HEK293 (cell line): Measurements from ENCODE around the gene TMEM250.

Source experiments
- BCL11B ChIP-seq: fragments of 450-650 bp; formaldehyde crosslinking; IDR thresholded peaks from 2 replicates; pipeline ENCODE4 v1.5.1; 2016; ENCODE audit warnings: low read depth, missing biosample characterization, missing genetic modification characterization
- GLIS2 ChIP-seq: fragments of 450-650 bp; formaldehyde crosslinking; IDR thresholded peaks from 2 replicates; pipeline ENCODE4 v1.5.1; 2016; ENCODE audit warnings: missing biosample characterization, missing genetic modification characterization
- MYNN ChIP-seq: fragments of 450-650 bp; formaldehyde crosslinking; IDR thresholded peaks from 2 replicates; pipeline ENCODE4 v1.5.1; 2016; ENCODE audit warnings: missing biosample characterization, missing genetic modification characterization, borderline replicate concordance
- SP3 ChIP-seq: fragments of 450-650 bp; formaldehyde crosslinking; IDR thresholded peaks from 2 replicates; pipeline ENCODE4 v1.5.1; 2016; ENCODE audit warnings: missing biosample characterization, missing genetic modification characterization
- SP7 ChIP-seq: fragments of 450-650 bp; formaldehyde crosslinking; IDR thresholded peaks from 2 replicates; pipeline ENCODE4 v1.5.1; 2016; ENCODE audit warnings: missing biosample characterization, missing genetic modification characterization
- TRIM28 ChIP-seq: IDR thresholded peaks from 2 replicates; pipeline ENCODE4 v1.6.1; 2011; ENCODE audit warnings: low read length, control low read depth, borderline replicate concordance
- ZBTB48 ChIP-seq: fragments of 450-650 bp; formaldehyde crosslinking; IDR thresholded peaks from 2 replicates; pipeline ENCODE4 v1.5.1; 2016; ENCODE audit warnings: missing biosample characterization, missing genetic modification characterization
- ZNF140 ChIP-seq: fragments of 450-650 bp; formaldehyde crosslinking; IDR thresholded peaks from 2 replicates; pipeline ENCODE4 v1.5.1; 2016; ENCODE audit warnings: missing biosample characterization, missing genetic modification characterization
- ZNF174 ChIP-seq: fragments of 450-650 bp; formaldehyde crosslinking; IDR thresholded peaks from 2 replicates; pipeline ENCODE4 v1.5.0; 2017; ENCODE audit warnings: missing biosample characterization, mild to moderate bottlenecking, missing genetic modification characterization
- ZNF214 ChIP-seq: fragments of 450-650 bp; formaldehyde crosslinking; IDR thresholded peaks from 2 replicates; pipeline ENCODE4 v1.5.1; 2017; ENCODE audit warnings: missing biosample characterization, mild to moderate bottlenecking, missing genetic modification characterization, borderline replicate concordance
- ZNF274 ChIP-seq, 2 experiments: fragments of 200-500 bp in 1 of 2; fragments of 450-650 bp in 1 of 2; sonication (Bioruptor generic) in 1 of 2; formaldehyde crosslinking in 1 of 2; IDR thresholded peaks; 2 replicates each; pipeline versions ENCODE4 v1.5.1 to v1.6.1; 2014 to 2016; ENCODE audit warnings: borderline replicate concordance in 1 of 2, inconsistent platforms in 1 of 2, low read length in 1 of 2, missing biosample characterization in 1 of 2, missing genetic modification characterization in 1 of 2
- ZNF449 ChIP-seq: fragments of 450-650 bp; formaldehyde crosslinking; IDR thresholded peaks from 2 replicates; pipeline ENCODE4 v1.5.1; 2017; ENCODE audit warnings: missing biosample characterization, mild to moderate bottlenecking, missing genetic modification characterization, moderate library complexity
- ZNF501 ChIP-seq: fragments of 450-650 bp; formaldehyde crosslinking; IDR thresholded peaks from 2 replicates; pipeline ENCODE4 v1.5.1; 2016; ENCODE audit warnings: missing biosample characterization, missing genetic modification characterization
- ZNF510 ChIP-seq: fragments of 450-650 bp; formaldehyde crosslinking; IDR thresholded peaks from 2 replicates; pipeline ENCODE4 v1.5.1; 2018; ENCODE audit warnings: mild to moderate bottlenecking, missing genetic modification characterization, missing biosample characterization; ENCODE audit not compliant: insufficient replicate concordance
- ZNF521 ChIP-seq: fragments of 450-650 bp; formaldehyde crosslinking; IDR thresholded peaks from 2 replicates; pipeline ENCODE4 v1.5.1; 2017; ENCODE audit warnings: missing biosample characterization, mild to moderate bottlenecking, missing genetic modification characterization
- ZNF529 ChIP-seq: fragments of 450-650 bp; formaldehyde crosslinking; IDR thresholded peaks from 2 replicates; pipeline ENCODE4 v1.5.1; 2017; ENCODE audit warnings: missing genetic modification characterization, missing biosample characterization; ENCODE audit not compliant: insufficient replicate concordance
- ZNF558 ChIP-seq: fragments of 450-650 bp; formaldehyde crosslinking; IDR thresholded peaks from 2 replicates; pipeline ENCODE4 v1.5.1; 2016; ENCODE audit warnings: missing biosample characterization, missing genetic modification characterization
- ZNF623 ChIP-seq: fragments of 450-650 bp; formaldehyde crosslinking; IDR thresholded peaks from 2 replicates; pipeline ENCODE4 v1.5.1; 2016; ENCODE audit warnings: missing biosample characterization, missing genetic modification characterization
- ZNF624 ChIP-seq: fragments of 450-650 bp; formaldehyde crosslinking; IDR thresholded peaks from 2 replicates; pipeline ENCODE4 v1.5.1; 2017; ENCODE audit warnings: missing biosample characterization, missing genetic modification characterization
- ZNF626 ChIP-seq: fragments of 450-650 bp; sonication (Bioruptor Pico); formaldehyde crosslinking; IDR thresholded peaks from 2 replicates; pipeline ENCODE4 v1.5.1; 2018; ENCODE audit warnings: missing biosample characterization, missing genetic modification characterization, inconsistent platforms
- ZNF654 ChIP-seq: fragments of 450-650 bp; formaldehyde crosslinking; IDR thresholded peaks from 2 replicates; pipeline ENCODE4 v1.5.1; 2016; ENCODE audit warnings: low read depth, missing biosample characterization, missing genetic modification characterization
- ZNF660 ChIP-seq: fragments of 450-650 bp; IDR thresholded peaks from 2 replicates; pipeline ENCODE4 v1.5.1; 2018; ENCODE audit warnings: missing biosample characterization, mild to moderate bottlenecking, missing genetic modification characterization
- ZSCAN4 ChIP-seq: fragments of 450-650 bp; formaldehyde crosslinking; IDR thresholded peaks from 2 replicates; pipeline ENCODE4 v1.5.1; 2017; ENCODE audit warnings: missing biosample characterization, missing genetic modification characterization
- TF ChIP-seq, protein P1 (sequence below): fragments of 450-650 bp; formaldehyde crosslinking; IDR thresholded peaks from 2 replicates; pipeline ENCODE4 v1.5.0; 2017; ENCODE audit warnings: missing biosample characterization, missing genetic modification characterization, borderline replicate concordance
- TF ChIP-seq, protein P2 (sequence below): fragments of 450-650 bp; formaldehyde crosslinking; IDR thresholded peaks from 2 replicates; pipeline ENCODE4 v1.5.1; 2017; ENCODE audit warnings: missing biosample characterization, missing genetic modification characterization
- TF ChIP-seq, protein P3 (sequence below): fragments of 450-650 bp; formaldehyde crosslinking; IDR thresholded peaks from 2 replicates; pipeline ENCODE4 v1.5.1; 2016; ENCODE audit warnings: missing biosample characterization, missing genetic modification characterization
- TF ChIP-seq, protein P4 (sequence below): fragments of 450-650 bp; formaldehyde crosslinking; IDR thresholded peaks from 2 replicates; pipeline ENCODE4 v1.5.1; 2016; ENCODE audit warnings: missing biosample characterization, missing genetic modification characterization

The TMEM250 gene

GRCh38 chr9:136122425-136123383 is 4.0 kb upstream of the TMEM250 start (continued):
- TF ChIP-seq, protein P1, sequence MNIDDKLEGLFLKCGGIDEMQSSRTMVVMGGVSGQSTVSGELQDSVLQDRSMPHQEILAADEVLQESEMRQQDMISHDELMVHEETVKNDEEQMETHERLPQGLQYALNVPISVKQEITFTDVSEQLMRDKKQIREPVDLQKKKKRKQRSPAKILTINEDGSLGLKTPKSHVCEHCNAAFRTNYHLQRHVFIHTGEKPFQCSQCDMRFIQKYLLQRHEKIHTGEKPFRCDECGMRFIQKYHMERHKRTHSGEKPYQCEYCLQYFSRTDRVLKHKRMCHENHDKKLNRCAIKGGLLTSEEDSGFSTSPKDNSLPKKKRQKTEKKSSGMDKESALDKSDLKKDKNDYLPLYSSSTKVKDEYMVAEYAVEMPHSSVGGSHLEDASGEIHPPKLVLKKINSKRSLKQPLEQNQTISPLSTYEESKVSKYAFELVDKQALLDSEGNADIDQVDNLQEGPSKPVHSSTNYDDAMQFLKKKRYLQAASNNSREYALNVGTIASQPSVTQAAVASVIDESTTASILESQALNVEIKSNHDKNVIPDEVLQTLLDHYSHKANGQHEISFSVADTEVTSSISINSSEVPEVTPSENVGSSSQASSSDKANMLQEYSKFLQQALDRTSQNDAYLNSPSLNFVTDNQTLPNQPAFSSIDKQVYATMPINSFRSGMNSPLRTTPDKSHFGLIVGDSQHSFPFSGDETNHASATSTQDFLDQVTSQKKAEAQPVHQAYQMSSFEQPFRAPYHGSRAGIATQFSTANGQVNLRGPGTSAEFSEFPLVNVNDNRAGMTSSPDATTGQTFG = no peak
- TF ChIP-seq, protein P2, sequence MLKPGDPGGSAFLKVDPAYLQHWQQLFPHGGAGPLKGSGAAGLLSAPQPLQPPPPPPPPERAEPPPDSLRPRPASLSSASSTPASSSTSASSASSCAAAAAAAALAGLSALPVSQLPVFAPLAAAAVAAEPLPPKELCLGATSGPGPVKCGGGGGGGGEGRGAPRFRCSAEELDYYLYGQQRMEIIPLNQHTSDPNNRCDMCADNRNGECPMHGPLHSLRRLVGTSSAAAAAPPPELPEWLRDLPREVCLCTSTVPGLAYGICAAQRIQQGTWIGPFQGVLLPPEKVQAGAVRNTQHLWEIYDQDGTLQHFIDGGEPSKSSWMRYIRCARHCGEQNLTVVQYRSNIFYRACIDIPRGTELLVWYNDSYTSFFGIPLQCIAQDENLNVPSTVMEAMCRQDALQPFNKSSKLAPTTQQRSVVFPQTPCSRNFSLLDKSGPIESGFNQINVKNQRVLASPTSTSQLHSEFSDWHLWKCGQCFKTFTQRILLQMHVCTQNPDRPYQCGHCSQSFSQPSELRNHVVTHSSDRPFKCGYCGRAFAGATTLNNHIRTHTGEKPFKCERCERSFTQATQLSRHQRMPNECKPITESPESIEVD (tag by site-specific recombination) = no peak
- TF ChIP-seq ZNF174 (tag by site-specific recombination) (no peak), ZBTB48 (no peak), ZNF660 (tag by site-specific recombination) (no peak), ZNF521 (no peak), ZNF558 (tag by site-specific recombination) (no peak), ZNF623 (no peak), TRIM28 (no peak), ZSCAN4 (peak; percentile 65), ZNF214 (tag by site-specific recombination) (no peak), SP7 (tag by site-specific recombination) (peak; percentile 40; the same call in 1 of the 2 replicates), MYNN (no peak), ZNF501 (tag by site-specific recombination) (no peak; the same call in 1 of the 2 replicates), ZNF510 (no peak), BCL11B (tag by site-specific recombination) (peak; percentile 50; the same call in 1 of the 2 replicates), ZNF274 (IDR thresholded peaks at IDR 0.05; ENCODE audit: low read length) (no peak), ZNF274 (tag by site-specific recombination; IDR thresholded peaks at IDR 0.05; ENCODE audit: borderline replicate concordance) (no peak), ZNF626 (no peak), ZNF529 (no peak), ZNF654 (peak; percentile 96), ZNF624 (no peak), GLIS2 (tag by site-specific recombination) (no peak; the same call in none of the 2 replicates), SP3 (tag by site-specific recombination) (no peak), ZNF140 (tag by site-specific recombination) (no peak), ZNF449 (tag by site-specific recombination) (no peak)
- TF ChIP-seq, protein P3, sequence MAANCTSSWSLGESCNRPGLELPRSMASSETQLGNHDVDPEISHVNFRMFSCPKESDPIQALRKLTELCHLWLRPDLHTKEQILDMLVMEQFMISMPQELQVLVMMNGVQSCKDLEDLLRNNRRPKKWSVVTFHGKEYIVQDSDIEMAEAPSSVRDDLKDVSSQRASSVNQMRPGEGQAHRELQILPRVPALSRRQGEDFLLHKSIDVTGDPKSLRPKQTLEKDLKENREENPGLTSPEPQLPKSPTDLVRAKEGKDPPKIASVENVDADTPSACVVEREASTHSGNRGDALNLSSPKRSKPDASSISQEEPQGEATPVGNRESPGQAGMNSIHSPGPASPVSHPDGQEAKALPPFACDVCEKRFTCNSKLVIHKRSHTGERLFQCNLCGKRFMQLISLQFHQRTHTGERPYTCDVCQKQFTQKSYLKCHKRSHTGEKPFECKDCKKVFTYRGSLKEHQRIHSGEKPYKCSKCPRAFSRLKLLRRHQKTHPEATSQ (tag by site-specific recombination) = no peak
- TF ChIP-seq, protein P4, sequence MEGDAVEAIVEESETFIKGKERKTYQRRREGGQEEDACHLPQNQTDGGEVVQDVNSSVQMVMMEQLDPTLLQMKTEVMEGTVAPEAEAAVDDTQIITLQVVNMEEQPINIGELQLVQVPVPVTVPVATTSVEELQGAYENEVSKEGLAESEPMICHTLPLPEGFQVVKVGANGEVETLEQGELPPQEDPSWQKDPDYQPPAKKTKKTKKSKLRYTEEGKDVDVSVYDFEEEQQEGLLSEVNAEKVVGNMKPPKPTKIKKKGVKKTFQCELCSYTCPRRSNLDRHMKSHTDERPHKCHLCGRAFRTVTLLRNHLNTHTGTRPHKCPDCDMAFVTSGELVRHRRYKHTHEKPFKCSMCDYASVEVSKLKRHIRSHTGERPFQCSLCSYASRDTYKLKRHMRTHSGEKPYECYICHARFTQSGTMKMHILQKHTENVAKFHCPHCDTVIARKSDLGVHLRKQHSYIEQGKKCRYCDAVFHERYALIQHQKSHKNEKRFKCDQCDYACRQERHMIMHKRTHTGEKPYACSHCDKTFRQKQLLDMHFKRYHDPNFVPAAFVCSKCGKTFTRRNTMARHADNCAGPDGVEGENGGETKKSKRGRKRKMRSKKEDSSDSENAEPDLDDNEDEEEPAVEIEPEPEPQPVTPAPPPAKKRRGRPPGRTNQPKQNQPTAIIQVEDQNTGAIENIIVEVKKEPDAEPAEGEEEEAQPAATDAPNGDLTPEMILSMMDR (tag by site-specific recombination) = peak; percentile 99
